DOHH2 (cell line): ENCODE measurements around the gene VAV1.

Experiments
- H3F3A ChIP-seq: fragments of 200-600 bp; sonication (generic), shearing (Covaris generic); 2 replicates; pipeline ENCODE4 v1.6.0; 2016; ENCODE audit warnings: antibody characterized with exemption, mild to moderate bottlenecking; ENCODE audit not compliant: control insufficient read depth, insufficient read depth
- H3K27ac ChIP-seq: fragments of 200-600 bp; sonication (generic); 2 replicates; pipeline ENCODE4 v1.5.1; 2014; ENCODE audit warnings: low read depth, mild to moderate bottlenecking, low read length, moderate library complexity
- H3K27me3 ChIP-seq: fragments of 200-600 bp; sonication (generic); 2 replicates; pipeline ENCODE4 v1.6.1; 2014; ENCODE audit warnings: mild to moderate bottlenecking, low read length, mixed read lengths; ENCODE audit not compliant: control insufficient read depth
- H3K36me3 ChIP-seq: fragments of 200-600 bp; sonication (generic); 2 replicates; pipeline ENCODE4 v1.6.1; 2014; ENCODE audit warnings: mild to moderate bottlenecking, low read length, moderate library complexity, mixed read lengths; ENCODE audit not compliant: control insufficient read depth
- H3K4me1 ChIP-seq: fragments of 200-600 bp; sonication (generic); 2 replicates; pipeline ENCODE4 v1.6.1; 2014; ENCODE audit warnings: mild to moderate bottlenecking, low read length, mixed read lengths; ENCODE audit not compliant: control insufficient read depth
- H3K4me2 ChIP-seq: fragments of 200-600 bp; sonication (generic); 2 replicates; pipeline ENCODE4 v1.6.0; 2014; ENCODE audit warnings: mild to moderate bottlenecking, low read length, moderate library complexity
- H3K4me3 ChIP-seq: fragments of 200-600 bp; sonication (generic); 2 replicates; pipeline ENCODE4 v1.5.1; 2014; ENCODE audit warnings: mild to moderate bottlenecking, low read length, mixed read lengths
- H3K79me2 ChIP-seq: fragments of 200-600 bp; sonication (generic); 2 replicates; pipeline ENCODE4 v1.6.1; 2014; ENCODE audit warnings: mild to moderate bottlenecking, low read length, mixed read lengths; ENCODE audit not compliant: control insufficient read depth
- H3K9me2 ChIP-seq: fragments of 200-600 bp; sonication (generic); replicated peaks from 2 replicates; pipeline ENCODE4 v1.6.1; 2014; ENCODE audit warnings: mild to moderate bottlenecking, low read length, mixed read lengths; ENCODE audit not compliant: control insufficient read depth
- H3K9me3 ChIP-seq: fragments of 200-600 bp; sonication (generic); 2 replicates; pipeline ENCODE4 v1.6.1; 2014; ENCODE audit warnings: antibody characterized with exemption, low read length, mixed read lengths; ENCODE audit not compliant: control insufficient read depth, insufficient read depth
- H4K20me1 ChIP-seq: fragments of 200-600 bp; sonication (generic); 2 replicates; pipeline ENCODE4 v1.6.0; 2014; ENCODE audit warnings: low read depth, mild to moderate bottlenecking, antibody characterized with exemption, low read length, moderate library complexity; ENCODE audit not compliant: control insufficient read depth, insufficient read depth
- CTCF ChIP-seq: fragments of 200-600 bp; sonication (generic); IDR thresholded peaks from one replicate; pipeline ENCODE4 v1.5.1; 2014; ENCODE audit warnings: antibody characterized with exemption, mild to moderate bottlenecking, low read depth, low read length; ENCODE audit not compliant: poor library complexity, severe bottlenecking
- EZH2phosphoT487 ChIP-seq: fragments of 200-600 bp; sonication (generic); IDR thresholded peaks from 2 replicates; pipeline ENCODE4 v1.6.1; 2017; ENCODE audit warnings: borderline replicate concordance, mild to moderate bottlenecking, antibody characterized with exemption, low read length, moderate library complexity, mixed read lengths

The VAV1 gene

GRCh38 chr19:6754136-6754535 is 18.4 kb upstream of the VAV1 start:
- H4K20me1 ChIP-seq = no peaks in the 10 kb centered on the region
- H3K27ac ChIP-seq = no peak overlapping the region
- H3K36me3 ChIP-seq = peaks cover 5% of the 10 kb centered on the region
- H3K4me2 ChIP-seq = peak overlapping the region; percentile 88
- H3K9me2 ChIP-seq = no peaks in the 10 kb centered on the region
- H3F3A ChIP-seq = no peaks in the 10 kb centered on the region
- H3K27me3 ChIP-seq = no peaks in the 10 kb centered on the region
- H3K4me3 ChIP-seq = peak overlapping the region; percentile 80
- H3K4me1 ChIP-seq = peaks cover 13% of the 10 kb centered on the region
- TF ChIP-seq CTCF (no peak), EZH2phosphoT487 (no peak)
- no peaks in the 10 kb centered on the region for H3K79me2 ChIP-seq
- H3K9me3 ChIP-seq = no peaks in the 10 kb centered on the region

- Histone ChIP-seq H3K79me2 (no peaks in the 10 kb centered on the region), H3K27ac (no peak overlapping the region), H4K20me1 (no peaks in the 10 kb centered on the region), H3K36me3 (peaks cover 5% of the 10 kb centered on the region), H3K9me2 (no peaks in the 10 kb centered on the region), H3K4me3 (no peak overlapping the region), H3K4me2 (no peak overlapping the region), H3K4me1 (peaks cover 13% of the 10 kb centered on the region), H3K9me3 (no peaks in the 10 kb centered on the region), H3K27me3 (no peaks in the 10 kb centered on the region), H3F3A (no peaks in the 10 kb centered on the region)
- TF ChIP-seq EZH2phosphoT487 (no peak), CTCF (no peak)
Measured at GRCh38 chr19:6754653-6755463, 17.6 kb upstream of the VAV1 start.

- no peak overlapping the region for H3K4me3 ChIP-seq
- TF ChIP-seq EZH2phosphoT487 (no peak), CTCF (no peak)
- peaks cover 7% of the 10 kb centered on the region; the same call in 1 of the 2 replicates for H3K9me3 ChIP-seq
- H3K79me2 ChIP-seq = no peaks in the 10 kb centered on the region
- peaks cover 3% of the 10 kb centered on the region; the same call in 1 of the 2 replicates for H3K4me1 ChIP-seq
- no peaks in the 10 kb centered on the region for H3F3A ChIP-seq
- H3K9me2 ChIP-seq = no peaks in the 10 kb centered on the region
- no peaks in the 10 kb centered on the region for H3K27me3 ChIP-seq
- H3K4me2 ChIP-seq = no peak overlapping the region
- H3K36me3 ChIP-seq = peaks cover 9% of the 10 kb centered on the region
- no peak overlapping the region for H3K27ac ChIP-seq
- H4K20me1 ChIP-seq = no peaks in the 10 kb centered on the region
Measured at GRCh38 chr19:6760606-6761005, 11.9 kb upstream of the VAV1 start.
